NT2/D1 (cell line): ENCODE measurements around the gene GRM7.

Experiments used
- DNase-seq: peaks from one replicate; pipeline ENCODE4 v3.0.0-alpha.2; 2011; ENCODE audit warnings: low read depth, low spot score
- H3K27me3 ChIP-seq: 2 replicates; pipeline ENCODE4 v1.6.0; 2011; ENCODE audit warnings: mild to moderate bottlenecking; ENCODE audit not compliant: insufficient read length, insufficient read depth
- H3K36me3 ChIP-seq: 2 replicates; pipeline ENCODE4 v1.6.1; 2011; ENCODE audit warnings: mild to moderate bottlenecking, low read length, mixed read lengths; ENCODE audit not compliant: insufficient read depth, insufficient read length
- H3K4me1 ChIP-seq: 2 replicates; pipeline ENCODE4 v1.5.1; 2011; ENCODE audit not compliant: insufficient read depth, insufficient read length
- H3K4me3 ChIP-seq: 2 replicates; pipeline ENCODE4 v1.5.1; 2011; ENCODE audit warnings: low read depth; ENCODE audit not compliant: insufficient read length
- H3K9ac ChIP-seq: 2 replicates; pipeline ENCODE4 v1.6.0; 2011; ENCODE audit warnings: low read depth; ENCODE audit not compliant: insufficient read length
- H3K9me3 ChIP-seq: 2 replicates; pipeline ENCODE4 v1.5.1; 2011; ENCODE audit warnings: mild to moderate bottlenecking, low read length; ENCODE audit not compliant: insufficient read depth
- SUZ12 ChIP-seq: IDR thresholded peaks from 2 replicates; pipeline ENCODE4 v1.6.1; 2011; ENCODE audit not compliant: insufficient read length, insufficient read depth; ENCODE audit errors: extremely low read depth
- YY1 ChIP-seq: IDR thresholded peaks from 2 replicates; pipeline ENCODE4 v1.6.1; 2011; ENCODE audit not compliant: insufficient read length, insufficient read depth
- ZNF274 ChIP-seq: IDR thresholded peaks from 2 replicates; pipeline ENCODE4 v1.6.1; 2011; ENCODE audit warnings: mild to moderate bottlenecking, low read depth, low read length

Gene GRM7

GRCh38 chr3:7684182-7684715 is 823.3 kb downstream of the GRM7 start:
- H3K4me3 ChIP-seq: no peak overlapping the region
- peaks cover 8% of the 10 kb centered on the region; the same call in 1 of the 2 replicates for H3K9me3 ChIP-seq

GRCh38 chr3:7687428-7688147 is 826.7 kb downstream of the GRM7 start:
- Histone ChIP-seq H3K4me3 (no peak overlapping the region), H3K36me3 (no peaks in the 10 kb centered on the region), H3K4me1 (no peaks in the 10 kb centered on the region), H3K9me3 (peaks cover 8% of the 10 kb centered on the region; the same call in 1 of the 2 replicates), H3K9ac (no peak overlapping the region), H3K27me3 (no peaks in the 10 kb centered on the region)
- DNase-seq: no peak
- no peak for TF ChIP-seq YY1
- no peak for TF ChIP-seq SUZ12
- TF ChIP-seq ZNF274: no peak

More at GRCh38 chr3:7684182-7684715, 823.3 kb downstream of the GRM7 start:
- Histone ChIP-seq H3K4me1 (no peaks in the 10 kb centered on the region), H3K9ac (no peak overlapping the region), H3K36me3 (no peaks in the 10 kb centered on the region), H3K27me3 (no peaks in the 10 kb centered on the region)
- TF ChIP-seq YY1: no peak
- no peak for TF ChIP-seq ZNF274
- TF ChIP-seq SUZ12: no peak
- no peak for DNase-seq

- Histone ChIP-seq H3K27me3 (no peaks in the 10 kb centered on the region), H3K4me3 (no peak overlapping the region), H3K9ac (no peak overlapping the region), H3K4me1 (no peaks in the 10 kb centered on the region), H3K36me3 (no peaks in the 10 kb centered on the region), H3K9me3 (no peaks in the 10 kb centered on the region)
- no peak for DNase-seq
- TF ChIP-seq SUZ12: no peak
- TF ChIP-seq YY1: no peak
- no peak for TF ChIP-seq ZNF274
These were observed 832.0 kb downstream of the GRM7 start for GRCh38 chr3:7692866-7693265.

- Histone ChIP-seq H3K9me3 (no peaks in the 10 kb centered on the region), H3K4me1 (no peaks in the 10 kb centered on the region), H3K4me3 (no peak overlapping the region), H3K27me3 (no peaks in the 10 kb centered on the region), H3K36me3 (no peaks in the 10 kb centered on the region), H3K9ac (no peak overlapping the region)
- no peak for TF ChIP-seq YY1
- TF ChIP-seq SUZ12: no peak
- TF ChIP-seq ZNF274: no peak
- no peak for DNase-seq
These were observed 833.1 kb downstream of the GRM7 start for GRCh38 chr3:7693976-7694375.

GRCh38 chr3:7695049-7695448 is 834.1 kb downstream of the GRM7 start:
- Histone ChIP-seq H3K9ac (no peak overlapping the region), H3K4me1 (no peaks in the 10 kb centered on the region), H3K9me3 (no peaks in the 10 kb centered on the region), H3K36me3 (no peaks in the 10 kb centered on the region), H3K4me3 (no peak overlapping the region), H3K27me3 (no peaks in the 10 kb centered on the region)
- TF ChIP-seq ZNF274: no peak
- TF ChIP-seq YY1: no peak
- TF ChIP-seq SUZ12: no peak
- DNase-seq: no peak

- no peak for TF ChIP-seq SUZ12
- TF ChIP-seq ZNF274: no peak
- TF ChIP-seq YY1: no peak
- H3K36me3 ChIP-seq: no peaks in the 10 kb centered on the region
- H3K9me3 ChIP-seq: no peaks in the 10 kb centered on the region
- H3K4me1 ChIP-seq: no peaks in the 10 kb centered on the region
- DNase-seq: no peak
- H3K9ac ChIP-seq: no peak overlapping the region
- no peak overlapping the region for H3K4me3 ChIP-seq
- no peaks in the 10 kb centered on the region for H3K27me3 ChIP-seq
These were observed 835.4 kb downstream of the GRM7 start for GRCh38 chr3:7696320-7696719.

GRCh38 chr3:7697548-7697947 is 836.6 kb downstream of the GRM7 start:
- no peak overlapping the region for H3K9ac ChIP-seq
- H3K4me1 ChIP-seq: no peaks in the 10 kb centered on the region
- TF ChIP-seq YY1: no peak
- TF ChIP-seq SUZ12: no peak
- no peaks in the 10 kb centered on the region for H3K27me3 ChIP-seq
- H3K4me3 ChIP-seq: no peak overlapping the region
- DNase-seq: no peak
- no peaks in the 10 kb centered on the region for H3K9me3 ChIP-seq
- H3K36me3 ChIP-seq: no peaks in the 10 kb centered on the region

GRCh38 chr3:7700539-7700938 is 839.6 kb downstream of the GRM7 start:
- no peak overlapping the region for H3K9ac ChIP-seq
- H3K9me3 ChIP-seq: no peaks in the 10 kb centered on the region
- H3K4me1 ChIP-seq: no peaks in the 10 kb centered on the region
- no peak overlapping the region for H3K4me3 ChIP-seq
- TF ChIP-seq YY1: no peak
- no peak for TF ChIP-seq ZNF274
- no peak for TF ChIP-seq SUZ12
- DNase-seq: no peak
- no peaks in the 10 kb centered on the region for H3K36me3 ChIP-seq
- H3K27me3 ChIP-seq: no peaks in the 10 kb centered on the region
